IMR-90 (cell line): ENCODE measurements around the gene SPINT2. TPM values are rescaled to one million over a fixed set of nuclear protein-coding genes. Genes with fewer than 3 reads are reported as not detected.

Source experiments
- ATAC-seq: fragments of 200-7000 bp; cut with Tn5 transposase; 2 replicates; pipeline ENCODE4 v1.9.1; 2020; ENCODE audit warnings: low read depth, mild to moderate bottlenecking, moderate library complexity
- BruUV-seq: library from RNA; stranded (reverse); fragments of 400-500 nt; replicated peaks from 2 replicates; lab custom pipeline; 2021; lab: Mats Ljungman, UMichigan
- CTCF ChIA-PET: fragments of 300-600 bp; formaldehyde crosslinking; extraction: SDS; loops from one replicate; lab custom pipeline; 2021; ENCODE audit warnings: antibody characterized with exemption; lab: Yijun Ruan, JAX
- POLR2A ChIA-PET: fragments of 300-600 bp; sonication (Branson Sonifier 250); formaldehyde crosslinking; loops from one replicate; lab custom pipeline; 2022; ENCODE audit warnings: antibody characterized with exemption; ENCODE audit not compliant: unreplicated experiment; lab: Charles Lee
- DNase-seq: peaks from one replicate; pipeline ENCODE4 v3.0.0; 2013
- H2AFZ ChIP-seq: replicated peaks from 2 replicates; pipeline ENCODE3; 2013; ENCODE audit warnings: low read length, mild to moderate bottlenecking; ENCODE audit not compliant: poor library complexity
- H2AK5ac ChIP-seq: 2 replicates; pipeline ENCODE4 v1.6.1; 2013; ENCODE audit warnings: low read depth, low read length, inconsistent platforms
- H2AK9ac ChIP-seq: replicated peaks from 2 replicates; pipeline ENCODE3; 2013; ENCODE audit warnings: mild to moderate bottlenecking, low read depth, low read length, moderate library complexity; ENCODE audit not compliant: poor library complexity
- H2BK120ac ChIP-seq: 2 replicates; pipeline ENCODE4 v1.6.1; 2013; ENCODE audit warnings: low read depth, low read length, inconsistent platforms
- H2BK15ac ChIP-seq: 3 replicates; pipeline ENCODE4 v1.6.1; 2013; ENCODE audit warnings: low read depth, low read length, inconsistent platforms
- H2BK20ac ChIP-seq: 2 replicates; pipeline ENCODE4 v1.6.1; 2013; ENCODE audit warnings: low read depth, mild to moderate bottlenecking, inconsistent platforms, low read length, moderate library complexity
- H2BK5ac ChIP-seq: 2 replicates; pipeline ENCODE4 v1.6.1; 2013; ENCODE audit warnings: mild to moderate bottlenecking, low read depth, low read length, inconsistent platforms; ENCODE audit not compliant: poor library complexity, severe bottlenecking
- H3K14ac ChIP-seq: replicated peaks from 2 replicates; pipeline ENCODE4 v1.6.1; 2013; ENCODE audit warnings: low read depth, low read length, inconsistent platforms
- H3K18ac ChIP-seq: 2 replicates; pipeline ENCODE4 v1.6.1; 2013; ENCODE audit warnings: low read depth, low read length, control low read depth
- H3K23ac ChIP-seq: 2 replicates; pipeline ENCODE4 v1.6.1; 2013; ENCODE audit warnings: low read depth, low read length, inconsistent platforms
- H3K27ac ChIP-seq: 2 replicates; pipeline ENCODE4 v1.5.1; 2013; ENCODE audit warnings: mild to moderate bottlenecking, control low read depth, low read length; ENCODE audit not compliant: insufficient read depth
- H3K27me3 ChIP-seq: 2 replicates; pipeline ENCODE4 v1.6.1; 2013; ENCODE audit warnings: low read length; ENCODE audit not compliant: control insufficient read depth, insufficient read depth
- H3K36me3 ChIP-seq: 2 replicates; pipeline ENCODE4 v1.6.1; 2013; ENCODE audit warnings: low read length, mixed read lengths; ENCODE audit not compliant: control insufficient read depth, insufficient read depth
- H3K4ac ChIP-seq: 2 replicates; pipeline ENCODE4 v1.6.1; 2013; ENCODE audit warnings: low read depth, low read length, inconsistent platforms
- H3K4me1 ChIP-seq: 2 replicates; pipeline ENCODE4 v1.6.1; 2013; ENCODE audit warnings: low read length, mixed read lengths; ENCODE audit not compliant: control insufficient read depth, insufficient read depth
- H3K4me2 ChIP-seq: 2 replicates; pipeline ENCODE4 v1.6.1; 2013; ENCODE audit warnings: low read depth, mild to moderate bottlenecking, control low read depth, low read length, moderate library complexity
- H3K4me3 ChIP-seq: 2 replicates; pipeline ENCODE4 v1.5.1; 2013; ENCODE audit warnings: low read depth, mild to moderate bottlenecking, control low read depth, low read length, moderate library complexity; ENCODE audit not compliant: insufficient read depth
- H3K56ac ChIP-seq: 2 replicates; pipeline ENCODE4 v1.6.1; 2013; ENCODE audit warnings: low read length, inconsistent platforms; ENCODE audit not compliant: insufficient read depth; ENCODE audit errors: extremely low read depth
- H3K79me1 ChIP-seq, 2 experiments: 2 replicates each; pipeline ENCODE4 v1.6.1; 2013; ENCODE audit warnings: low read length in 2 of 2, inconsistent platforms in 1 of 2, low read depth in 1 of 2
- H3K9ac ChIP-seq: 2 replicates; pipeline ENCODE4 v1.6.1; 2013; ENCODE audit warnings: low read depth, low read length, control low read depth
- H3K9me1 ChIP-seq: 2 replicates; pipeline ENCODE4 v1.6.1; 2013; ENCODE audit warnings: low read length, inconsistent platforms; ENCODE audit not compliant: insufficient read depth
- H3K9me3 ChIP-seq: 2 replicates; pipeline ENCODE4 v1.6.1; 2013; ENCODE audit warnings: low read length; ENCODE audit not compliant: control insufficient read depth, insufficient read depth
- H4K20me1 ChIP-seq: 2 replicates; pipeline ENCODE4 v1.6.1; 2013; ENCODE audit warnings: low read length, inconsistent platforms; ENCODE audit not compliant: insufficient read depth
- H4K5ac ChIP-seq: 2 replicates; pipeline ENCODE4 v1.6.1; 2013; ENCODE audit warnings: mild to moderate bottlenecking, low read depth, low read length, control low read depth
- H4K8ac ChIP-seq, 2 experiments: 2 replicates each; pipeline ENCODE4 v1.6.1; 2013; ENCODE audit warnings: low read depth in 2 of 2, low read length in 2 of 2, control low read depth in 1 of 2, inconsistent platforms in 1 of 2
- H4K91ac ChIP-seq: 2 replicates; pipeline ENCODE4 v1.6.1; 2013; ENCODE audit warnings: low read depth, low read length, inconsistent platforms; ENCODE audit not compliant: insufficient read depth
- CEBPB ChIP-seq: IDR thresholded peaks from 2 replicates; pipeline ENCODE4 v1.6.1; 2012; ENCODE audit warnings: low read depth, low read length, improper control_type of control experiment
- CHD1 ChIP-seq: IDR thresholded peaks from 2 replicates; pipeline ENCODE4 v1.6.1; 2012; ENCODE audit warnings: low read depth, low read length, improper control_type of control experiment
- FOS ChIP-seq: fragments of 150-350 bp; IDR thresholded peaks from 2 replicates; pipeline ENCODE4 v1.6.1; 2016; ENCODE audit warnings: low read depth, low read length
- MXI1 ChIP-seq: IDR thresholded peaks from 2 replicates; pipeline ENCODE4 v1.6.1; 2012; ENCODE audit warnings: low read depth, mild to moderate bottlenecking, low read length, moderate library complexity, borderline replicate concordance
- NFE2L2 ChIP-seq: fragments of 150-350 bp; IDR thresholded peaks from 2 replicates; pipeline ENCODE4 v1.6.1; 2016; ENCODE audit warnings: low read depth, mild to moderate bottlenecking, low read length
- RCOR1 ChIP-seq: IDR thresholded peaks from 2 replicates; pipeline ENCODE4 v1.6.1; 2012; ENCODE audit warnings: mild to moderate bottlenecking, low read length, improper control_type of control experiment; ENCODE audit not compliant: insufficient replicate concordance
- RFX5 ChIP-seq: IDR thresholded peaks from 2 replicates; pipeline ENCODE4 v1.8.0; 2012; ENCODE audit warnings: low read depth, mild to moderate bottlenecking, low read length, moderate library complexity
- SMC3 ChIP-seq: fragments of 150-350 bp; IDR thresholded peaks from 2 replicates; pipeline ENCODE4 v1.6.1; 2016; ENCODE audit warnings: low read depth, mild to moderate bottlenecking, antibody characterized with exemption, low read length, moderate library complexity
- WGBS, 2 experiments: methylation state at CpG; one replicate each; pipeline versions ENCODE4 v1.1.5 to v1.1.7; 2013; ENCODE audit warnings: missing lambda C conversion rate in 2 of 2; ENCODE audit not compliant: insufficient read length in 1 of 2; ENCODE audit errors: extremely low coverage in 2 of 2; 5-methylcytosine and 5-hydroxymethylcytosine counted together
- dilution Hi-C: fragments of 300-500 bp; cut with HindIII; formaldehyde crosslinking; loops from one replicate; pipeline ENCODE4 v1.14.3; 2018; ENCODE audit warnings: low sequenced_read_pairs; ENCODE audit not compliant: unreplicated experiment
- in situ Hi-C: fragments of 300-500 bp; cut with MboI; formaldehyde crosslinking; loops from 3 replicates; pipeline ENCODE4 v1.14.3; 2019; ENCODE audit warnings: low sequenced_read_pairs, inconsistent platforms, mixed read lengths
- intact Hi-C: fragments of 100-400 bp; cut with micrococcal nuclease; formaldehyde crosslinking; loops from 2 replicates; pipeline ENCODE4 v1.10.0; 2022
- polyA plus RNA-seq, 3 experiments: library from polyadenylated mRNA; depleted of rRNA; stranded (reverse); fragments of >200 nt; gene quantifications; 2 replicates each; pipeline ENCODE4 v1.2.3, GENCODE V29; 2012; ENCODE audit warnings: low replicate concordance in 1 of 3
- total RNA-seq: library from RNA; depleted of rRNA; stranded (reverse); fragments of >200 nt; gene quantifications from 2 replicates; pipeline ENCODE4 v1.2.3, GENCODE V29; 2012
- TF ChIP-seq, protein P1 (sequence below): fragments of 150-350 bp; IDR thresholded peaks from 2 replicates; pipeline ENCODE4 v1.6.1; 2016; ENCODE audit warnings: low read depth, mild to moderate bottlenecking, low read length, moderate library complexity, borderline replicate concordance
- TF ChIP-seq, protein P2 (sequence below): conservative IDR thresholded peaks from 2 replicates; pipeline ENCODE4 v1.5.1; 2012; ENCODE audit warnings: mild to moderate bottlenecking, low read depth, low read length, improper control_type of control experiment

SPINT2 gene
- total and polyA plus RNA-seq, 2 of the 4 experiments (the other 2 are of a cell fraction), result 0.54 to 1.2 TPM

DNA sequence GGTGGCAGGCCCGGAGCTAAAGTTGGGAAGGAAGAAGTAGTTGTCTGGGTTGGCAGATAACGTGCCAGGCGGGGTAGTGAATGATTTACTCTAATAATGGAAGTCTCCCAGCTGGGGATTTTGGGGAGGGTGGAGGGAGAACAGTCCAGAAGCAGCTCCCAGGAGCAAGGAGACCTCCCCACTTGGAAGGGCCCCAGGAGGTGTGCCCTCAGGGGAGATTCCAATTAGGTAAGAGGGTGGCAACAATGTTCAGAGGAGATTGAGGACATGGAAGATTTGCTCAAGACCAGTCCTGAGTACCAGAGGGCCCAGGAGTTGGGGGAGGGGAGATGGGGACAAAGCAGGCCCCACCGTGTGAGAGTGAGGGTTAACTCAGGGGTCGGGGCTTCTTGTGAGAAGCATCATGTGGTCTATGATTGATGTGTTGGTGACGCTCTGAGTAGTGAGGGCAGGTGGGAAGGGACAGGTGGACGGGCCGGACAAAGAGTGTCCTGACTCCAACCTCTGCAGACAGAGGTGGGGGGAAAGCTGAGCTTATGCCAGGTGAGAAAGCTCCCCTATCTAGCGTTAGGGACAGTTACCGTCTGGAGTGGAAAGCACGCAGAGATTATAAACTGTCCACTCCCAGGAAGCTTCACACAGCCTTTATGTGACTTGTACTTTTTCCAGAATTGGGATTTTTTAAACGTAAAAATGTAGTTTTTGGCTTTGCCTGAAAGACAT lies 3.5 kb downstream of the SPINT2 start:
- Histone ChIP-seq H2AK5ac (peak overlapping the region; percentile 79), H3K9ac (no peak overlapping the region), H3K9me1 (peaks cover 20% of the 10 kb centered on the region), H4K91ac (peak overlapping the region; percentile 15), H3K23ac (no peak overlapping the region), H3K14ac (no peak overlapping the region), H3K36me3 (no peaks in the 10 kb centered on the region), H4K20me1 (no peaks in the 10 kb centered on the region), H4K5ac (no peak overlapping the region), H3K4ac (no peak overlapping the region), H3K18ac (no peak overlapping the region), H3K56ac (no peak overlapping the region), H2BK120ac (no peak overlapping the region), H3K4me2 (no peak overlapping the region), H2BK5ac (no peak overlapping the region), H3K27ac (no peak overlapping the region), H2BK20ac (no peak overlapping the region), H3K79me1 (no peaks in the 10 kb centered on the region), H4K8ac (no peak overlapping the region), H2AFZ (peak overlapping the region; percentile 60), H3K9me3 (no peaks in the 10 kb centered on the region), H2AK9ac (peak overlapping the region; percentile 11), H3K4me3 (no peak overlapping the region), H3K27me3 (no peaks in the 10 kb centered on the region; the same call in 1 of the 2 replicates), H3K4me1 (peaks cover 21% of the 10 kb centered on the region), H2BK15ac (0 out of 3 replicates have a peak overlapping the region, but pooled peaks have one; percentile 52)
- dilution Hi-C loops, result no loop called here
- ChIA-PET POLR2A (no interaction called here), CTCF (no interaction called here)
- WGBS, 2 experiments, result 35% methylated on average over 2 of the region's 12 CpGs; no CpG with 5 or more reads in 1 of the 2 experiments
- DNase-seq, result no peak
- in situ Hi-C loops, result no loop called here
- ATAC-seq, result no peak
- TF ChIP-seq, protein P1, sequence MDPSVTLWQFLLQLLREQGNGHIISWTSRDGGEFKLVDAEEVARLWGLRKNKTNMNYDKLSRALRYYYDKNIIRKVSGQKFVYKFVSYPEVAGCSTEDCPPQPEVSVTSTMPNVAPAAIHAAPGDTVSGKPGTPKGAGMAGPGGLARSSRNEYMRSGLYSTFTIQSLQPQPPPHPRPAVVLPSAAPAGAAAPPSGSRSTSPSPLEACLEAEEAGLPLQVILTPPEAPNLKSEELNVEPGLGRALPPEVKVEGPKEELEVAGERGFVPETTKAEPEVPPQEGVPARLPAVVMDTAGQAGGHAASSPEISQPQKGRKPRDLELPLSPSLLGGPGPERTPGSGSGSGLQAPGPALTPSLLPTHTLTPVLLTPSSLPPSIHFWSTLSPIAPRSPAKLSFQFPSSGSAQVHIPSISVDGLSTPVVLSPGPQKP, result no peak
- TF ChIP-seq RFX5, result no peak
- TF ChIP-seq CHD1, result no peak
- TF ChIP-seq MXI1, result no peak
- TF ChIP-seq NFE2L2, result no peak
- TF ChIP-seq FOS, result no peak
- no peak for TF ChIP-seq RCOR1
- no peak for TF ChIP-seq CEBPB
- TF ChIP-seq, protein P2, sequence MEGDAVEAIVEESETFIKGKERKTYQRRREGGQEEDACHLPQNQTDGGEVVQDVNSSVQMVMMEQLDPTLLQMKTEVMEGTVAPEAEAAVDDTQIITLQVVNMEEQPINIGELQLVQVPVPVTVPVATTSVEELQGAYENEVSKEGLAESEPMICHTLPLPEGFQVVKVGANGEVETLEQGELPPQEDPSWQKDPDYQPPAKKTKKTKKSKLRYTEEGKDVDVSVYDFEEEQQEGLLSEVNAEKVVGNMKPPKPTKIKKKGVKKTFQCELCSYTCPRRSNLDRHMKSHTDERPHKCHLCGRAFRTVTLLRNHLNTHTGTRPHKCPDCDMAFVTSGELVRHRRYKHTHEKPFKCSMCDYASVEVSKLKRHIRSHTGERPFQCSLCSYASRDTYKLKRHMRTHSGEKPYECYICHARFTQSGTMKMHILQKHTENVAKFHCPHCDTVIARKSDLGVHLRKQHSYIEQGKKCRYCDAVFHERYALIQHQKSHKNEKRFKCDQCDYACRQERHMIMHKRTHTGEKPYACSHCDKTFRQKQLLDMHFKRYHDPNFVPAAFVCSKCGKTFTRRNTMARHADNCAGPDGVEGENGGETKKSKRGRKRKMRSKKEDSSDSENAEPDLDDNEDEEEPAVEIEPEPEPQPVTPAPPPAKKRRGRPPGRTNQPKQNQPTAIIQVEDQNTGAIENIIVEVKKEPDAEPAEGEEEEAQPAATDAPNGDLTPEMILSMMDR, result no peak
- TF ChIP-seq SMC3, result no peak
- intact Hi-C loops, result no loop called here
- BruUV-seq, result no TSS peak
